Regular cardiac myocyte (primary cell): ENCODE measurements around the gene PIERCE2. TPM values are rescaled to one million over a fixed set of nuclear protein-coding genes. Genes with fewer than 3 reads are reported as not detected.

Source experiments
- total RNA-seq: library from RNA; depleted of rRNA; stranded (reverse); fragments of >200 nt; gene quantifications from 2 replicates; pipeline ENCODE4 v1.2.3, GENCODE V29; 2014

The PIERCE2 gene, protein sequence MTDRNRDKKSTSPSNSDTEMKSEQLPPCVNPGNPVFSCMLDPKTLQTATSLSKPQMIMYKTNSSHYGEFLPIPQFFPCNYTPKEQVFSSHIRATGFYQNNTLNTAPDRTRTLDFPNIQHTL
- 2.1 and 4.2 TPM in 2 replicates for total RNA-seq

DNA sequence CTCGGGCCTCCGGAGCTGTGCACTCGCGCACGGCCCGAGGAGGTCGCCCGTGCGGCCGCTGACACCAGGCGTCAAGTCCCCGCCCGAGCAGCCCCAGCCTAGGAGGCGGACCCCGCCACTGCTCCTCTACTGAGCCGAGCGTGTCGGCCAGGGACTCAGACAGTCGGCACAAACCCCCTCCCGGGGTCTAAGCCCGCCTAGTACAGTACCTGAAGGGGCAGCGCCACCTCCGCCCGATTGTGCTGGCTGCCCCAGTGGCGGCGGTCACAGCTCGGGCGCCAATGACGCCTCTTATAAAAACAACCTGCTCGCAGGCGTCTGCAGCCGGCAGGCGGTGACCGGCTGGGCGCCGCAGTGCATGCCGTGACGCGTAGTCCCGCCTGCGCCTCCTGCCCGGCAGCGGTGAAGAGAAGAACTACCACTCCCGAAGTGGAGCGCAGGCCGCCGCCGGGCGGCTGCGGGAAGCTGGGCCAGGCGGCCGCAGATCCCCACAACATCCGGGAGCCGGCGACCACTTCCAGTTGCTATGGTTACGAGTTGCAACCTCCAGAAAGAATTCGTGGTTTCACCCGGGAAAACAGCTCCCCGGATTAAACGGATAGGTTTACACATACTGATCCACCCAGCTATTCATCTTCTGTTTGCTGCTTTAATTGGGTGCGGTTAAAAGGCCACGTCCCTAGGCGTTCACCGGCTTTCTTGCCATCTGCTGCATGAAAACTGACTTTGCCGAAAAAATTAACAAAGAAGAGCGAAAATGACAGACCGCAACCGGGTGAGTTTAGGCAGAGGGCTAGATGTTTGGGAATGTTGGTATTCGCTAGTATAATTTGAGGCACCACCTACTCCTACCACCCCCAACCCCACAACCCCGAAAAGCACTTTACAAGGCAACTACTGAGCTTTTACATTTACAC lies at the start of gene PIERCE2, which contains the start of gene CCPG1:
Gene PIERCE2, plus strand, starts transcription at position 484 of the 917 bp plus-strand sequence. Its CDS starts 274 bp downstream, at position 758.
Gene CCPG1, minus strand, starts transcription at position 348 of the 917 bp plus-strand sequence. CDS start 18,935 bp downstream, outside the sequence.

Other genes with a start within 250 kb of the PIERCE2 start
- gene RSL24D1, start 211.6 kb upstream of the PIERCE2 start, total RNA-seq, result 64.4 and 94.7 TPM in 2 replicates
- gene RAB27A, start 118.7 kb upstream of the PIERCE2 start, total RNA-seq, result 8.2 and 9.6 TPM in 2 replicates
- gene PIGBOS1, start 89.4 kb upstream of the PIERCE2 start, total RNA-seq, result 5.6 and 6.5 TPM in 2 replicates
- 10.0 and 13.2 TPM in 2 replicates for gene PIGB, start 89.3 kb upstream of the PIERCE2 start, total RNA-seq
- gene CCPG1, start 136 bp upstream of the PIERCE2 start, total RNA-seq, result 57.7 and 172 TPM in 2 replicates
- 0.38 and 1.1 TPM in 2 replicates for gene DNAAF4, start 99.7 kb downstream of the PIERCE2 start, total RNA-seq
- gene PYGO1, start 179.8 kb downstream of the PIERCE2 start, total RNA-seq, result 3.8 and 8.7 TPM in 2 replicates